OCI-LY7 (cell line): ENCODE data around the gene GNGT1. TPM values are rescaled to one million over a fixed set of nuclear protein-coding genes. Genes with fewer than 3 reads are reported as not detected.
A peak's percentile ranks its signal among the peaks of the same experiment; 100 is the strongest.

Experiments
- BruUV-seq: library from RNA; stranded (reverse); fragments of 400-500 nt; replicated peaks from 2 replicates; lab custom pipeline; 2021; lab: Mats Ljungman, UMichigan
- CTCF ChIA-PET: fragments of 300-600 bp; sonication (Branson Sonifier 250); formaldehyde crosslinking; loops from one replicate; lab custom pipeline; 2022; ENCODE audit warnings: antibody characterized with exemption; ENCODE audit not compliant: unreplicated experiment; lab: Charles Lee
- POLR2A ChIA-PET: fragments of 300-600 bp; sonication (Branson Sonifier 250); formaldehyde crosslinking; loops from one replicate; lab custom pipeline; 2022; ENCODE audit warnings: antibody characterized with exemption; lab: Charles Lee
- DNase-seq: peaks from one replicate; pipeline ENCODE4 v3.0.0-alpha.2; 2015; ENCODE audit warnings: low spot score
- H2AFZ ChIP-seq: fragments of 200-600 bp; sonication (generic), shearing (Covaris generic); 2 replicates; pipeline ENCODE4 v1.6.1; 2014; ENCODE audit warnings: mild to moderate bottlenecking, antibody characterized with exemption, low read length, moderate library complexity
- H3K27ac ChIP-seq: fragments of 200-600 bp; sonication (generic); 2 replicates; pipeline ENCODE4 v1.5.1; 2014; ENCODE audit warnings: mixed run types, low read depth, mild to moderate bottlenecking, moderate library complexity, low read length, inconsistent platforms; ENCODE audit not compliant: poor library complexity, severe bottlenecking
- H3K36me3 ChIP-seq: fragments of 200-600 bp; sonication (generic); 2 replicates; pipeline ENCODE4 v1.6.1; 2014; ENCODE audit warnings: mild to moderate bottlenecking, antibody characterized with exemption, low read length, moderate library complexity, mixed read lengths; ENCODE audit not compliant: insufficient read depth
- H3K4me1 ChIP-seq: fragments of 200-600 bp; sonication (generic); 2 replicates; pipeline ENCODE4 v1.5.1; 2014; ENCODE audit warnings: mild to moderate bottlenecking, low read length; ENCODE audit not compliant: insufficient read depth, poor library complexity, severe bottlenecking
- H3K4me2 ChIP-seq: fragments of 200-600 bp; sonication (generic); 2 replicates; pipeline ENCODE4 v1.6.1; 2014; ENCODE audit warnings: mild to moderate bottlenecking, low read length
- H3K4me3 ChIP-seq: fragments of 200-600 bp; sonication (generic); 2 replicates; pipeline ENCODE4 v1.5.1; 2014; ENCODE audit warnings: mild to moderate bottlenecking, low read depth, low read length; ENCODE audit not compliant: poor library complexity, severe bottlenecking
- H3K79me2 ChIP-seq: fragments of 200-600 bp; sonication (generic); 2 replicates; pipeline ENCODE4 v1.6.1; 2016; ENCODE audit warnings: low read depth, mild to moderate bottlenecking, low read length, moderate library complexity, mixed read lengths; ENCODE audit not compliant: insufficient read depth
- H3K9me2 ChIP-seq: fragments of 200-600 bp; sonication (generic); 2 replicates; pipeline ENCODE4 v1.6.1; 2016; ENCODE audit warnings: mild to moderate bottlenecking, low read length, mixed read lengths; ENCODE audit not compliant: insufficient read depth
- H3K9me3 ChIP-seq: fragments of 200-600 bp; sonication (generic); 2 replicates; pipeline ENCODE4 v1.6.1; 2014; ENCODE audit warnings: mild to moderate bottlenecking, mixed run types, low read length, mixed read lengths
- H4K20me1 ChIP-seq: fragments of 200-600 bp; sonication (generic); 2 replicates; pipeline ENCODE4 v1.6.1; 2014; ENCODE audit warnings: mild to moderate bottlenecking, antibody characterized with exemption, low read length, moderate library complexity, mixed read lengths; ENCODE audit not compliant: insufficient read depth
- EZH2phosphoT487 ChIP-seq: fragments of 200-600 bp; sonication (generic); IDR thresholded peaks from 2 replicates; pipeline ENCODE4 v1.6.1; 2018; ENCODE audit warnings: low read depth, borderline replicate concordance, mild to moderate bottlenecking, mixed run types, antibody characterized with exemption, low read length, moderate library complexity, mixed read lengths
- intact Hi-C: fragments of 100-400 bp; cut with micrococcal nuclease; formaldehyde crosslinking; loops from one replicate; pipeline ENCODE4 v1.10.0; 2022; ENCODE audit not compliant: unreplicated experiment
- total RNA-seq, 2 experiments: library from RNA; depleted of rRNA in 1 of 2; stranded (reverse); fragments of >200 nt in 1 of 2; shearing (Covaris generic) in 1 of 2; gene quantifications; 2 replicates each; pipeline ENCODE4 v1.2.3, GENCODE V29; 2014 to 2022
- TF ChIP-seq, protein P1 (sequence below): fragments of 200-600 bp; sonication (generic); conservative IDR thresholded peaks from 2 replicates; pipeline ENCODE4 v1.5.1; 2014; ENCODE audit warnings: mild to moderate bottlenecking, antibody characterized with exemption, low read length, moderate library complexity, mixed read lengths

GNGT1 gene
- total RNA-seq, 2 experiments from 2014 or later, result not detected

GRCh38 chr7:93923942-93924341, 17.6 kb downstream of the GNGT1 start:
- TF ChIP-seq, protein P1, sequence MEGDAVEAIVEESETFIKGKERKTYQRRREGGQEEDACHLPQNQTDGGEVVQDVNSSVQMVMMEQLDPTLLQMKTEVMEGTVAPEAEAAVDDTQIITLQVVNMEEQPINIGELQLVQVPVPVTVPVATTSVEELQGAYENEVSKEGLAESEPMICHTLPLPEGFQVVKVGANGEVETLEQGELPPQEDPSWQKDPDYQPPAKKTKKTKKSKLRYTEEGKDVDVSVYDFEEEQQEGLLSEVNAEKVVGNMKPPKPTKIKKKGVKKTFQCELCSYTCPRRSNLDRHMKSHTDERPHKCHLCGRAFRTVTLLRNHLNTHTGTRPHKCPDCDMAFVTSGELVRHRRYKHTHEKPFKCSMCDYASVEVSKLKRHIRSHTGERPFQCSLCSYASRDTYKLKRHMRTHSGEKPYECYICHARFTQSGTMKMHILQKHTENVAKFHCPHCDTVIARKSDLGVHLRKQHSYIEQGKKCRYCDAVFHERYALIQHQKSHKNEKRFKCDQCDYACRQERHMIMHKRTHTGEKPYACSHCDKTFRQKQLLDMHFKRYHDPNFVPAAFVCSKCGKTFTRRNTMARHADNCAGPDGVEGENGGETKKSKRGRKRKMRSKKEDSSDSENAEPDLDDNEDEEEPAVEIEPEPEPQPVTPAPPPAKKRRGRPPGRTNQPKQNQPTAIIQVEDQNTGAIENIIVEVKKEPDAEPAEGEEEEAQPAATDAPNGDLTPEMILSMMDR, result no peak
- TF ChIP-seq EZH2phosphoT487, result no peak
- no peaks in the 10 kb centered on the region for H3K36me3 ChIP-seq
- BruUV-seq, result no TSS peak
- peak overlapping the region; percentile 68; the same call in 1 of the 2 replicates for H3K4me2 ChIP-seq
- POLR2A ChIA-PET, result interaction anchor here (0.5 kb wide), 1 partner anchor 25 kb away, joined by 3 read pairs; no protein-coding TSS in a partner anchor
- no peaks in the 10 kb centered on the region for H3K79me2 ChIP-seq
- H2AFZ ChIP-seq, result peak overlapping the region; percentile 39; the same call in 1 of the 2 replicates
- no peak overlapping the region for H3K4me3 ChIP-seq
- no peaks in the 10 kb centered on the region for H3K9me2 ChIP-seq
- DNase-seq, result no peak
- CTCF ChIA-PET, result no interaction called here
- H4K20me1 ChIP-seq, result no peaks in the 10 kb centered on the region
- H3K9me3 ChIP-seq, result no peaks in the 10 kb centered on the region
- H3K27ac ChIP-seq, result no peak overlapping the region
- intact Hi-C loops, result no loop called here
- peaks cover 10% of the 10 kb centered on the region for H3K4me1 ChIP-seq

- no TSS peak for BruUV-seq
These were observed 20.4 kb downstream of the GNGT1 start for GRCh38 chr7:93926800-93927199.

DNA sequence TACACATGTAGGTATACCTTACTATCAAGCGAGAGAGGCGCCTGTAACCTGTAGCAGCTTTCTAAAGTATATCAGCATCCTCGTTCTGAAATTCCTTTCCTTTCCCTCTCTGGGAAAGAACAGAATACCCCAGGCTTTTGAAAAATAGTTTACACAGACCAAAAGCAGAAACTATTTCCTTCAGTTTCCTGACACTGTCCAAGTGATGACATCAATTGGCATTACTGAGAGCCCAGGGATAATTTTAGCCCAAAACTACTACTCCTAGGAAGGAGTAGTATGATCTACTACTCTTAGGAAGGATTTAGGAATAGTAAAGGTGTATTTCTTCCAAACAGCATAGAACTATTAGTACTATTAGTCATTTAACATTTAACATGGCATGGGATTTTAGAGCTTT, 21.2 kb downstream of the GNGT1 start:
- Histone ChIP-seq H3K36me3 (no peaks in the 10 kb centered on the region), H3K4me3 (no peak overlapping the region), H4K20me1 (no peaks in the 10 kb centered on the region), H3K4me1 (peaks cover 10% of the 10 kb centered on the region), H2AFZ (no peak overlapping the region), H3K27ac (no peak overlapping the region), H3K9me3 (no peaks in the 10 kb centered on the region), H3K79me2 (no peaks in the 10 kb centered on the region), H3K9me2 (no peaks in the 10 kb centered on the region), H3K4me2 (no peak overlapping the region)
- intact Hi-C loops, result no loop called here
- DNase-seq, result no peak
- BruUV-seq, result no TSS peak
- POLR2A ChIA-PET, result interaction anchor here (0.8 to 1.8 kb wide), 3 partner anchors 13 to 154 kb away, joined by 3 to 6 read pairs (median 4); no protein-coding TSS in a partner anchor
- CTCF ChIA-PET, result no interaction called here
- TF ChIP-seq, protein P1, result no peak
- TF ChIP-seq EZH2phosphoT487, result no peak

More at GRCh38 chr7:93926800-93927199, 20.4 kb downstream of the GNGT1 start:
- no peaks in the 10 kb centered on the region for H4K20me1 ChIP-seq
- no peaks in the 10 kb centered on the region for H3K79me2 ChIP-seq
- intact Hi-C loops, result no loop called here
- H3K4me3 ChIP-seq, result no peak overlapping the region
- H3K4me2 ChIP-seq, result no peak overlapping the region
- no peaks in the 10 kb centered on the region for H3K9me2 ChIP-seq
- TF ChIP-seq EZH2phosphoT487, result no peak
- no peak overlapping the region for H3K27ac ChIP-seq
- POLR2A ChIA-PET, result interaction anchor here (0.8 kb wide), 1 partner anchor 155 kb away, joined by 3 read pairs; no protein-coding TSS in a partner anchor
- H2AFZ ChIP-seq, result no peak overlapping the region
- H3K9me3 ChIP-seq, result no peaks in the 10 kb centered on the region
- DNase-seq, result no peak
- CTCF ChIA-PET, result no interaction called here
- peaks cover 10% of the 10 kb centered on the region for H3K4me1 ChIP-seq
- H3K36me3 ChIP-seq, result no peaks in the 10 kb centered on the region
